Measurements from ENCODE around the gene TSHZ3. TPM values are rescaled to one million over a fixed set of nuclear protein-coding genes. Genes with fewer than 3 reads are reported as not detected.

Gene TSHZ3
- total RNA-seq, 1 donor from 2014 or later: 82.5 TPM

DNA sequence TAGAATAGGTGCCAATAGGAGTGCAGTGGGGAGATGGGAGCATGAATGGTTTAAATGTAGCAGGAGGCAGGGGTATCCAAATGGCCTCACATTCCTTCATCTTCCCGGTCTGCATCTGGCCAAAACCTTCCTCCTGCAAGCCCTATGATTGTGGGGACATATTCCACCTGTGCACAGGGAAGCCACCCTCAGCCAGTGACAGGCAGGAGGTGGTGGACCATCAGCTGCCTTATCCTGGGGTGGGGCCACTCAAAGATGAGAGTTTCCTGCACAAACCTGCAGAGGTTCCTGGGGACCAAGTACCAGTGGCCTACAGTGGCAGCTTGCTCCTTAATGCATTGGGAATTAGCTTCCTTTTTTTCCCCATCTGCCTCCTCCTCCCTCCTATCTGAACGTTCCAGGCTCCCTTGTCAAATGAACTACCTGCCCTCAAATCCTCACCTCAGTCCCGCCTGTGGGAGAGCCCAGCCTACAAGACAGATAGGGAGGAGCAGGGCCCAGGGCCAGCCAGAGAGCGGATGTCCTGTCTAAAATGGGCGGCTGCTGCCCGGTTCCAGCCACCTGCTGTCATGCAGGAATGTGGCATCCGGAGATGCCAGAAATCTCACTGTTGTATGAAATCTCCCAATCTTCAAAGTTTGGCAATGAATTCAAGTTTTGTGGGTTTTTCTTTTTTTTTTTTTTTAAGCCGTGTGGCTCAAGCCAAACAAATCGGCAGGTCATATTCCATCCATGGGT lies 85.0 kb downstream of the TSHZ3 start:
- TF ChIP-seq, protein P1, sequence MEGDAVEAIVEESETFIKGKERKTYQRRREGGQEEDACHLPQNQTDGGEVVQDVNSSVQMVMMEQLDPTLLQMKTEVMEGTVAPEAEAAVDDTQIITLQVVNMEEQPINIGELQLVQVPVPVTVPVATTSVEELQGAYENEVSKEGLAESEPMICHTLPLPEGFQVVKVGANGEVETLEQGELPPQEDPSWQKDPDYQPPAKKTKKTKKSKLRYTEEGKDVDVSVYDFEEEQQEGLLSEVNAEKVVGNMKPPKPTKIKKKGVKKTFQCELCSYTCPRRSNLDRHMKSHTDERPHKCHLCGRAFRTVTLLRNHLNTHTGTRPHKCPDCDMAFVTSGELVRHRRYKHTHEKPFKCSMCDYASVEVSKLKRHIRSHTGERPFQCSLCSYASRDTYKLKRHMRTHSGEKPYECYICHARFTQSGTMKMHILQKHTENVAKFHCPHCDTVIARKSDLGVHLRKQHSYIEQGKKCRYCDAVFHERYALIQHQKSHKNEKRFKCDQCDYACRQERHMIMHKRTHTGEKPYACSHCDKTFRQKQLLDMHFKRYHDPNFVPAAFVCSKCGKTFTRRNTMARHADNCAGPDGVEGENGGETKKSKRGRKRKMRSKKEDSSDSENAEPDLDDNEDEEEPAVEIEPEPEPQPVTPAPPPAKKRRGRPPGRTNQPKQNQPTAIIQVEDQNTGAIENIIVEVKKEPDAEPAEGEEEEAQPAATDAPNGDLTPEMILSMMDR (IDR thresholded peaks at IDR 0.05; ENCODE audit: unreplicated experiment): no peak
- no peak for DNase-seq (ENCODE audit: low spot score in 2 of 2, unreplicated experiment in 2 of 2)
- H3K36me3 Mint-ChIP-seq: no peaks in the 10 kb centered on the region
- no peaks in the 10 kb centered on the region for H3K9me3 Mint-ChIP-seq
- peak overlapping the region; percentile 21 for H3K27ac Mint-ChIP-seq
- H3K27me3 Mint-ChIP-seq (ENCODE audit: low read depth): no peaks in the 10 kb centered on the region
- H3K4me3 Mint-ChIP-seq: no peak overlapping the region
- peaks cover 22% of the 10 kb centered on the region for H3K4me1 Mint-ChIP-seq

DNA sequence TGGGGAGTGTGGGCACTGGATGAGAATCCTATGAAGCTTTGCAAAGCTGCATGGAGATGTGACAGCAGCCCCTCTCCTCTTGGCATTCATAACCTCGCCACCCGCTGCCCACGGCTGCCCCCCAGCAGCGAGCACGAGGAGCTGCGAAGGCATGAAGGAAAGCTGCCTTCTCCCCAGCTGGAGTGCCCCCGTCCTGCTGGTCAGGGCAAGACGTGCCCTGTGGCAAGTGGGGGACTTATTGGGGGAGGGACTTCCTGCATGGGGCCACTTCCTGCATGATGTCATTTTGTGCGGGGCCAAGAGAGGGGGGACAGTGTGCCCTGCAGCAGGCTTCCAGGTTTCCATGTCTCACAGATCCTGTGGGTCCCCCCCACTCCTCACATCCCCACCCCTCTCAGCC lies 85.9 kb downstream of the TSHZ3 start:
- peak in 1 of 2 experiments; percentile 22 for DNase-seq (ENCODE audit: low spot score in 2 of 2, unreplicated experiment in 2 of 2)
- no peaks in the 10 kb centered on the region for H3K9me3 Mint-ChIP-seq
- no peak overlapping the region for H3K27ac Mint-ChIP-seq
- H3K36me3 Mint-ChIP-seq: no peaks in the 10 kb centered on the region
- H3K4me1 Mint-ChIP-seq: peaks cover 22% of the 10 kb centered on the region
- no peaks in the 10 kb centered on the region for H3K27me3 Mint-ChIP-seq (ENCODE audit: low read depth)
- no peak overlapping the region for H3K4me3 Mint-ChIP-seq
- TF ChIP-seq, protein P1 (IDR thresholded peaks at IDR 0.05; ENCODE audit: unreplicated experiment): no peak

- Mint-ChIP-seq H3K27me3 (ENCODE audit: low read depth) (no peaks in the 10 kb centered on the region), H3K36me3 (no peaks in the 10 kb centered on the region), H3K9me3 (no peaks in the 10 kb centered on the region), H3K4me1 (peaks cover 22% of the 10 kb centered on the region), H3K4me3 (no peak overlapping the region), H3K27ac (no peak overlapping the region)
- peak in 1 of 2 experiments; percentile 21 for DNase-seq (ENCODE audit: low spot score in 2 of 2, unreplicated experiment in 2 of 2)
- TF ChIP-seq, protein P1 (IDR thresholded peaks at IDR 0.05; ENCODE audit: unreplicated experiment): no peak
These were observed 86.5 kb downstream of the TSHZ3 start for GRCh38 chr19:31262725-31263191.

DNA sequence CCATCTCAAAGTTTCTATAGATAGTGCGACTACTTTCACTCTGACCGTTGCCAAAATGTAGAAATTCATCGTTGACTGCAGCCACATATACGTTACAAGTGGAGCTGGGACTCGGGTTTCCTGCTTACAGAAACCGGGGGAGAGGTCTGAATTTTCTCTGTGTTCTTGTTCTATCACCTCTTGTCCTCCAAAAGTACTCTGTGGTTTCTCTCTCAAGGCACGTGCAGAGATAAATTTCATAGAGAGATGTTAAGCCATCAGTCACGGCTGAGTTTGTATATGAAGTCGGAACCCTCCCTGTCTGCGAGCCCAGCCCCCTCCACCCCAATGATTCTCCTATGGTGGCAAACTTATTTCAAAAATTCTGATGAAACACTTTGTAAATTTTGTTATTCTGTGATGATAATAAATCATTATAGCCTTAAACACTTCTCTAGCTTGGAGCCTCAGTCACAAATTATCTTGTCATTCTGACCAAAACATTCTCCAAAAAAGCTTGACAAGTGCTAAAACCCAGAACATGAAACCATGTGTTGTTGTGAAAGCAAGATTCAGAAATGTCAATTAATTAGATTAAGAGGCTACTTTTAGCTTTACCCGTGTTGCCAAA lies 87.5 kb downstream of the TSHZ3 start:
- Mint-ChIP-seq H3K9me3 (no peaks in the 10 kb centered on the region), H3K4me3 (no peak overlapping the region), H3K27ac (peak overlapping the region; percentile 7), H3K36me3 (no peaks in the 10 kb centered on the region), H3K4me1 (peaks cover 22% of the 10 kb centered on the region), H3K27me3 (ENCODE audit: low read depth) (no peaks in the 10 kb centered on the region)
- TF ChIP-seq, protein P1 (IDR thresholded peaks at IDR 0.05; ENCODE audit: unreplicated experiment): no peak
- peak in 1 of 2 experiments; percentile 13 for DNase-seq (ENCODE audit: low spot score in 2 of 2, unreplicated experiment in 2 of 2)

- Mint-ChIP-seq H3K4me1 (peaks cover 22% of the 10 kb centered on the region), H3K9me3 (no peaks in the 10 kb centered on the region), H3K27me3 (ENCODE audit: low read depth) (no peaks in the 10 kb centered on the region), H3K4me3 (no peak overlapping the region), H3K27ac (no peak overlapping the region), H3K36me3 (no peaks in the 10 kb centered on the region)
- TF ChIP-seq, protein P1 (IDR thresholded peaks at IDR 0.05; ENCODE audit: unreplicated experiment): no peak
- no peak for DNase-seq (ENCODE audit: low spot score in 2 of 2, unreplicated experiment in 2 of 2)
These were observed 88.1 kb downstream of the TSHZ3 start for GRCh38 chr19:31261019-31261602.

Data from mesothelial cell of epicardium (in vitro differentiated cells).